Loucy (cell line): ENCODE results near the gene SERPINA9.

Experiments used
- H2AFZ ChIP-seq: fragments of 200-600 bp; sonication (generic); 2 replicates; pipeline ENCODE4 v1.6.0; 2016; ENCODE audit warnings: antibody characterized with exemption, mild to moderate bottlenecking, low read length, moderate library complexity
- H3F3A ChIP-seq: fragments of 200-600 bp; 2 replicates; pipeline ENCODE4 v1.6.0; 2016; ENCODE audit warnings: antibody characterized with exemption, low read depth, mild to moderate bottlenecking
- H3K27me3 ChIP-seq: fragments of 200-600 bp; sonication (generic); 2 replicates; pipeline ENCODE4 v1.6.1; 2014; ENCODE audit warnings: low read length, mild to moderate bottlenecking; ENCODE audit not compliant: insufficient read depth, poor library complexity, severe bottlenecking
- H3K36me3 ChIP-seq: fragments of 200-600 bp; sonication (generic); 2 replicates; pipeline ENCODE4 v1.6.1; 2016; ENCODE audit warnings: low read length; ENCODE audit not compliant: insufficient read depth
- H3K4me1 ChIP-seq: fragments of 200-600 bp; sonication (generic); 2 replicates; pipeline ENCODE4 v1.5.1; 2014; ENCODE audit warnings: low read length, mild to moderate bottlenecking; ENCODE audit not compliant: insufficient read depth, poor library complexity, severe bottlenecking
- H3K4me2 ChIP-seq: fragments of 200-600 bp; sonication (generic); 2 replicates; pipeline ENCODE4 v1.6.0; 2014; ENCODE audit warnings: antibody characterized with exemption, low read length, low read depth, mild to moderate bottlenecking; ENCODE audit not compliant: poor library complexity, severe bottlenecking
- H3K4me3 ChIP-seq: fragments of 200-600 bp; sonication (generic); 2 replicates; pipeline ENCODE4 v1.5.1; 2014; ENCODE audit warnings: low read length, mild to moderate bottlenecking, mixed read lengths; ENCODE audit not compliant: poor library complexity, severe bottlenecking
- H3K79me2 ChIP-seq: fragments of 200-600 bp; sonication (generic); 2 replicates; pipeline ENCODE4 v1.6.1; 2014; ENCODE audit warnings: low read length; ENCODE audit not compliant: insufficient read depth
- H3K9ac ChIP-seq: fragments of 200-600 bp; sonication (generic); 2 replicates; pipeline ENCODE4 v1.6.0; 2014; ENCODE audit warnings: mild to moderate bottlenecking, low read depth, low read length, moderate library complexity; ENCODE audit not compliant: poor library complexity, severe bottlenecking
- H3K9me2 ChIP-seq: fragments of 200-600 bp; sonication (generic); replicated peaks from 2 replicates; pipeline ENCODE4 v1.6.1; 2016; ENCODE audit warnings: low read depth, low read length, mixed read lengths
- H3K9me3 ChIP-seq: fragments of 200-600 bp; sonication (generic); 2 replicates; pipeline ENCODE4 v1.6.1; 2014; ENCODE audit warnings: mild to moderate bottlenecking, antibody characterized with exemption, low read length, low read depth; ENCODE audit not compliant: insufficient read depth
- H4K20me1 ChIP-seq: fragments of 200-600 bp; sonication (generic); 2 replicates; pipeline ENCODE4 v1.6.0; 2014; ENCODE audit warnings: antibody characterized with exemption, low read length, mild to moderate bottlenecking; ENCODE audit not compliant: insufficient read depth, poor library complexity, severe bottlenecking
- CTCF ChIP-seq: fragments of 200-600 bp; sonication (generic); conservative IDR thresholded peaks from 2 replicates; pipeline ENCODE4 v1.5.1; 2014; ENCODE audit warnings: mild to moderate bottlenecking, antibody characterized with exemption, low read length
- EZH2phosphoT487 ChIP-seq: fragments of 200-600 bp; IDR thresholded peaks from 2 replicates; pipeline ENCODE4 v1.6.1; 2018; ENCODE audit warnings: antibody characterized with exemption, mild to moderate bottlenecking, moderate library complexity, borderline replicate concordance

Gene SERPINA9

GRCh38 chr14:94447206-94447605, 28.8 kb downstream of the SERPINA9 start:
- no peak overlapping the region for H3K4me2 ChIP-seq
- no peak for TF ChIP-seq EZH2phosphoT487
- TF ChIP-seq CTCF: no peak

GRCh38 chr14:94446126-94446525, 29.9 kb downstream of the SERPINA9 start:
- no peak for TF ChIP-seq CTCF
- TF ChIP-seq EZH2phosphoT487: no peak
- no peaks in the 10 kb centered on the region for H4K20me1 ChIP-seq
- no peaks in the 10 kb centered on the region for H3K79me2 ChIP-seq
- no peak overlapping the region for H2AFZ ChIP-seq
- H3K9me2 ChIP-seq: no peaks in the 10 kb centered on the region
- no peak overlapping the region for H3K4me2 ChIP-seq
- no peak overlapping the region for H3K9ac ChIP-seq
- H3F3A ChIP-seq: no peaks in the 10 kb centered on the region
- no peaks in the 10 kb centered on the region for H3K27me3 ChIP-seq
- no peak overlapping the region for H3K4me3 ChIP-seq
- H3K4me1 ChIP-seq: no peaks in the 10 kb centered on the region
- no peaks in the 10 kb centered on the region for H3K36me3 ChIP-seq
- H3K9me3 ChIP-seq: no peaks in the 10 kb centered on the region

More at GRCh38 chr14:94447206-94447605, 28.8 kb downstream of the SERPINA9 start:
- Histone ChIP-seq H3K36me3 (no peaks in the 10 kb centered on the region), H3K27me3 (no peaks in the 10 kb centered on the region), H3K4me1 (no peaks in the 10 kb centered on the region), H3F3A (no peaks in the 10 kb centered on the region), H3K9me2 (no peaks in the 10 kb centered on the region), H3K79me2 (no peaks in the 10 kb centered on the region), H3K9me3 (no peaks in the 10 kb centered on the region), H3K9ac (no peak overlapping the region), H4K20me1 (no peaks in the 10 kb centered on the region), H3K4me3 (no peak overlapping the region), H2AFZ (no peak overlapping the region)

- H3K4me1 ChIP-seq: no peaks in the 10 kb centered on the region
- H3K36me3 ChIP-seq: no peaks in the 10 kb centered on the region
- no peak overlapping the region for H3K4me2 ChIP-seq
- H3K9me2 ChIP-seq: no peaks in the 10 kb centered on the region
- no peaks in the 10 kb centered on the region for H3F3A ChIP-seq
- H3K79me2 ChIP-seq: no peaks in the 10 kb centered on the region
- no peak overlapping the region for H3K9ac ChIP-seq
- TF ChIP-seq EZH2phosphoT487: no peak
- no peak for TF ChIP-seq CTCF
- no peaks in the 10 kb centered on the region for H3K27me3 ChIP-seq
- H2AFZ ChIP-seq: no peak overlapping the region
- H3K9me3 ChIP-seq: no peaks in the 10 kb centered on the region
- H4K20me1 ChIP-seq: no peaks in the 10 kb centered on the region
- no peak overlapping the region for H3K4me3 ChIP-seq
Measured at GRCh38 chr14:94445003-94445402, 31.0 kb downstream of the SERPINA9 start.
